Measurements from ENCODE around the gene POLK.
"Not testable (repeated sequence)": the region's sequence is repeated elsewhere in the genome, so short reads cannot be mapped to it uniquely, and the experiment has no call there.

POLK gene

GRCh38 chr5:75529185-75529584 is 17.5 kb downstream of the POLK start:
- no peak overlapping the region for H3K27ac ChIP-seq
- no peak overlapping the region for H3K4me3 ChIP-seq (ENCODE audit: low read depth, low read length)
- TF ChIP-seq CTCF (IDR thresholded peaks at IDR 0.05; ENCODE audit: low read depth, low read length, missing control alignments): no peak
- H3K27me3 ChIP-seq (replicated peaks): no peaks in the 10 kb centered on the region
- in situ Hi-C loops (cut with HindIII; ENCODE audit: low pct_ligation_motif_present, low sequenced_read_pairs): no loop called here
- no peak for DNase-seq
- no peaks in the 10 kb centered on the region for H3K36me3 ChIP-seq (replicated peaks)

GRCh38 chr5:75532190-75532589 is 20.5 kb downstream of the POLK start:
- H3K4me3 ChIP-seq (ENCODE audit: low read depth, low read length): no peak overlapping the region
- in situ Hi-C loops (cut with HindIII; ENCODE audit: low pct_ligation_motif_present, low sequenced_read_pairs): no loop called here
- H3K36me3 ChIP-seq (replicated peaks): no peaks in the 10 kb centered on the region
- H3K27me3 ChIP-seq (replicated peaks): no peaks in the 10 kb centered on the region
- no peak for TF ChIP-seq CTCF (IDR thresholded peaks at IDR 0.05; ENCODE audit: low read depth, low read length, missing control alignments)
- H3K27ac ChIP-seq: no peak overlapping the region
- no peak for DNase-seq

- H3K36me3 ChIP-seq (replicated peaks): not testable (repeated sequence)
Observed at GRCh38 chr5:75533716-75534115, 22.0 kb downstream of the POLK start.

GRCh38 chr5:75534734-75535133 is 23.0 kb downstream of the POLK start:
- in situ Hi-C loops (cut with HindIII; ENCODE audit: low pct_ligation_motif_present, low sequenced_read_pairs): no loop called here
- Histone ChIP-seq H3K36me3 (replicated peaks) (no peaks in the 10 kb centered on the region), H3K27me3 (replicated peaks) (no peaks in the 10 kb centered on the region), H3K27ac (no peak overlapping the region), H3K4me3 (ENCODE audit: low read depth, low read length) (no peak overlapping the region)
- no peak for DNase-seq
- no peak for TF ChIP-seq CTCF (IDR thresholded peaks at IDR 0.05; ENCODE audit: low read depth, low read length, missing control alignments)

More at GRCh38 chr5:75533716-75534115, 22.0 kb downstream of the POLK start:
- H3K27me3 ChIP-seq (replicated peaks); H3K27ac ChIP-seq; H3K4me3 ChIP-seq (ENCODE audit: low read depth, low read length); in situ Hi-C loops (cut with HindIII; ENCODE audit: low pct_ligation_motif_present, low sequenced_read_pairs): not testable (repeated sequence)
- peak; percentile 31 for DNase-seq

GRCh38 chr5:75536147-75536546 is 24.5 kb downstream of the POLK start:
- no peak for TF ChIP-seq CTCF (IDR thresholded peaks at IDR 0.05; ENCODE audit: low read depth, low read length, missing control alignments)
- Histone ChIP-seq H3K36me3 (replicated peaks) (no peaks in the 10 kb centered on the region), H3K27me3 (replicated peaks) (no peaks in the 10 kb centered on the region), H3K4me3 (ENCODE audit: low read depth, low read length) (no peak overlapping the region), H3K27ac (no peak overlapping the region)
- DNase-seq: no peak
- in situ Hi-C loops (cut with HindIII; ENCODE audit: low pct_ligation_motif_present, low sequenced_read_pairs): no loop called here

GRCh38 chr5:75536694-75537360 is 25.1 kb downstream of the POLK start:
- TF ChIP-seq CTCF (IDR thresholded peaks at IDR 0.05; ENCODE audit: low read depth, low read length, missing control alignments): no peak
- Histone ChIP-seq H3K4me3 (ENCODE audit: low read depth, low read length) (no peak overlapping the region), H3K27ac (no peak overlapping the region), H3K36me3 (replicated peaks) (no peaks in the 10 kb centered on the region), H3K27me3 (replicated peaks) (no peaks in the 10 kb centered on the region)
- in situ Hi-C loops (cut with HindIII; ENCODE audit: low pct_ligation_motif_present, low sequenced_read_pairs): no loop called here
- peak; percentile 7 for DNase-seq
